K562 (cell line): ENCODE measurements around the gene KCNJ11. TPM values are rescaled to one million over a fixed set of nuclear protein-coding genes. Genes with fewer than 3 reads are reported as not detected.

ENCODE experiments used
- ATAC-seq: fragments of 200-7000 bp; cut with Tn5 transposase; 3 replicates; pipeline ENCODE4 v1.9.1; 2020; ENCODE audit warnings: moderate library complexity
- BruUV-seq: library from RNA; stranded (reverse); fragments of 400-500 nt; replicated peaks from 2 replicates; lab custom pipeline; 2021; lab: Mats Ljungman, UMichigan
- CTCF ChIA-PET: fragments of 300-600 bp; formaldehyde crosslinking; extraction: SDS; loops from one replicate; lab custom pipeline; 2021; ENCODE audit warnings: low intra/inter-chr PET ratio; lab: Yijun Ruan, JAX
- POLR2A ChIA-PET: fragments of 300-600, 350-650 bp; sonication (Branson Sonifier 250); formaldehyde crosslinking; extraction: SDS; loops from one replicate; lab custom pipeline; 2021; ENCODE audit warnings: antibody characterized with exemption, inconsistent platforms; lab: Yijun Ruan, JAX
- DNase-seq, 4 experiments: peaks; one replicate each; pipeline versions ENCODE4 v3.0.0 to v3.0.0-alpha.2; 2011 to 2018; ENCODE audit warnings: low spot score in 3 of 4, mixed read lengths in 3 of 4; ENCODE audit errors: extremely low read depth in 1 of 4
- FAIRE-seq: peaks from 2 replicates; lab custom pipeline; 2011; peaks lifted over from hg19 to GRCh38; lab: Jason Lieb, UNC
- H2AFZ ChIP-seq: 2 replicates; pipeline ENCODE4 v1.6.0; 2011; ENCODE audit warnings: low read depth, low read length, control low read depth, inconsistent platforms
- H3K27ac ChIP-seq: fragments of 200-600 bp; 3 replicates; pipeline ENCODE4 v1.8.0; 2011; ENCODE audit warnings: low read depth, mild to moderate bottlenecking, control low read depth, inconsistent platforms, low read length, moderate library complexity, mixed read lengths; ENCODE audit errors: extremely low read depth
- H3K27me3 ChIP-seq, 2 experiments: fragments of 300-600 bp in 1 of 2; 2 replicates in 1 of 2; 3 replicates in 1 of 2; pipeline versions ENCODE4 v1.6.0 to v1.8.0; 2011; ENCODE audit warnings: inconsistent platforms in 2 of 2, low read length in 2 of 2, mild to moderate bottlenecking in 1 of 2, mixed read lengths in 1 of 2, moderate library complexity in 1 of 2; ENCODE audit not compliant: control insufficient read depth in 2 of 2, insufficient read depth in 2 of 2
- H3K36me3 ChIP-seq: fragments of 300-600 bp; 3 replicates; pipeline ENCODE4 v1.8.0; 2011; ENCODE audit warnings: mild to moderate bottlenecking, low read length, inconsistent platforms; ENCODE audit not compliant: control insufficient read depth, insufficient read depth
- H3K4me1 ChIP-seq, 2 experiments: fragments of 200-600 bp in 1 of 2; replicated peaks in 1 of 2; 2 replicates in 1 of 2; 3 replicates in 1 of 2; pipeline versions ENCODE4 v1.5.1 to v1.8.0; 2011; ENCODE audit warnings: inconsistent platforms in 2 of 2, low read length in 2 of 2, mild to moderate bottlenecking in 1 of 2, mixed read lengths in 1 of 2, moderate library complexity in 1 of 2; ENCODE audit not compliant: control insufficient read depth in 2 of 2, insufficient read depth in 2 of 2
- H3K4me2 ChIP-seq: 2 replicates; pipeline ENCODE4 v1.6.1; 2011; ENCODE audit warnings: low read length, control low read depth, inconsistent platforms, mixed read lengths; ENCODE audit not compliant: insufficient read depth
- H3K4me3 ChIP-seq: fragments of 200-600 bp; sonication (generic), shearing (Covaris generic); 2 replicates; pipeline ENCODE4 v1.5.1; 2016; ENCODE audit warnings: control low read depth, inconsistent platforms
- H3K79me2 ChIP-seq: fragments of 200-600 bp; 3 replicates; pipeline ENCODE4 v1.8.0; 2011; ENCODE audit warnings: low read length, inconsistent platforms; ENCODE audit not compliant: control insufficient read depth, insufficient read depth
- H3K9ac ChIP-seq, 2 experiments: 2 replicates each; pipeline versions ENCODE4 v1.6.0 to v1.6.1; 2011; ENCODE audit warnings: low read depth in 2 of 2, low read length in 2 of 2, control low read depth in 1 of 2, inconsistent platforms in 1 of 2, mild to moderate bottlenecking in 1 of 2, mixed read lengths in 1 of 2; ENCODE audit not compliant: insufficient read depth in 1 of 2
- H3K9me1 ChIP-seq: one replicate; pipeline ENCODE4 v1.6.0; 2011; ENCODE audit warnings: inconsistent platforms, mild to moderate bottlenecking, low read length, moderate library complexity; ENCODE audit not compliant: control insufficient read depth, insufficient read depth
- H3K9me3 ChIP-seq: replicated peaks from 2 replicates; pipeline ENCODE4 v1.5.1; 2011; ENCODE audit warnings: low read depth, low read length, inconsistent platforms; ENCODE audit not compliant: control insufficient read depth, insufficient read depth
- H4K20me1 ChIP-seq: replicated peaks from 2 replicates; pipeline ENCODE4 v1.6.1; 2011; ENCODE audit warnings: low read length, inconsistent platforms, mixed read lengths; ENCODE audit not compliant: control insufficient read depth, insufficient read depth
- ATF1 ChIP-seq, 2 experiments: fragments of 450-650 bp in 1 of 2; IDR thresholded peaks; 2 replicates each; pipeline ENCODE4 v1.6.1; 2016; ENCODE audit warnings: missing compliant biosample characterization in 1 of 2, missing genetic modification characterization in 1 of 2
- CCNT2 ChIP-seq: IDR thresholded peaks from 2 replicates; pipeline ENCODE4 v1.6.1; 2011; ENCODE audit warnings: borderline replicate concordance, low read depth, mild to moderate bottlenecking, moderate library complexity, mixed read lengths, low read length; ENCODE audit not compliant: insufficient read length; ENCODE audit errors: extremely low read depth
- CTBP1 ChIP-seq: fragments of 450-650 bp; IDR thresholded peaks from 2 replicates; pipeline ENCODE4 v1.6.1; 2016; ENCODE audit warnings: borderline replicate concordance
- FOXA3 ChIP-seq, 2 experiments: fragments of 450-650 bp in 1 of 2; sonication (generic) in 1 of 2; formaldehyde crosslinking; IDR thresholded peaks in 1 of 2; conservative IDR thresholded peaks in 1 of 2; 2 replicates each; pipeline versions ENCODE4 v1.4.0 to v1.8.0; 2020 to 2022; ENCODE audit warnings: mild to moderate bottlenecking in 2 of 2, missing genetic modification reagents in 1 of 2
- POLR2G ChIP-seq: fragments of 200-400 bp; formaldehyde crosslinking; IDR thresholded peaks from 2 replicates; pipeline ENCODE4 v1.6.1; 2017; ENCODE audit warnings: low read depth, mild to moderate bottlenecking, antibody characterized with exemption, low read length, moderate library complexity
- RAD51 ChIP-seq: fragments of 450-650 bp; IDR thresholded peaks from 2 replicates; pipeline ENCODE4 v1.7.1; 2016; ENCODE audit warnings: low read depth, mild to moderate bottlenecking, borderline replicate concordance
- SP2 ChIP-seq: IDR thresholded peaks from 2 replicates; pipeline ENCODE4 v1.6.1; 2011; ENCODE audit warnings: mild to moderate bottlenecking, low read depth, low read length, moderate library complexity; ENCODE audit not compliant: poor library complexity, severe bottlenecking; ENCODE audit errors: extremely low read depth
- TEAD1 ChIP-seq, 2 experiments: fragments of 450-650 bp in 1 of 2; sonication (generic) in 1 of 2; formaldehyde crosslinking; IDR thresholded peaks; 2 replicates each; pipeline versions ENCODE4 v1.4.0 to v1.8.0; 2020 to 2022; ENCODE audit warnings: mild to moderate bottlenecking in 2 of 2, missing genetic modification reagents in 1 of 2
- WGBS: fragments of 100-300 bp; shearing (Covaris generic); methylation state at CpG from one replicate; pipeline ENCODE4 v1.1.6; 2016; ENCODE audit warnings: low coverage, mixed read lengths; ENCODE audit not compliant: insufficient coverage; ENCODE audit errors: missing lambda C conversion rate; 5-methylcytosine and 5-hydroxymethylcytosine counted together
- in situ Hi-C: fragments of 300-500 bp; cut with MboI; formaldehyde crosslinking; loops from 4 replicates; pipeline ENCODE4 v1.15.0; 2018; ENCODE audit warnings: inconsistent platforms, mixed read lengths
- intact Hi-C: fragments of 100-400 bp; cut with micrococcal nuclease; formaldehyde crosslinking; loops from 2 replicates; pipeline ENCODE4 v1.14.2; 2022
- polyA plus RNA-seq, 8 experiments: library from polyadenylated mRNA; depleted of rRNA in 4 of 8; stranded (reverse) in 5 of 8; unstranded in 3 of 8; fragments of >200 nt; fragmentation: Nextera tagmentation in 2 of 8; fragmentation: Illumina TruSeq in 1 of 8; extraction: Ambion mirVana in 2 of 8; extraction: Trizol in 1 of 8; gene quantifications; 2 replicates each; pipeline versions ENCODE4 v1.2.1 to v1.2.3, GENCODE V29; 2011 to 2014; ENCODE audit warnings: inconsistent platforms in 1 of 8, missing spikeins in 1 of 8
- total RNA-seq, 7 experiments: library from RNA; depleted of rRNA in 6 of 7; stranded (reverse); fragments of >200 nt in 6 of 7; fragmentation: Illumina TruSeq in 2 of 7; extraction: Trizol in 2 of 7; gene quantifications; 2 replicates each; pipeline versions ENCODE4 v1.2.1 to v1.2.3, GENCODE V29; 2011 to 2021; ENCODE audit warnings: low replicate concordance in 1 of 7
- TF ChIP-seq, protein P1 (sequence below), 2 experiments: IDR thresholded peaks; 2 replicates each; pipeline ENCODE4 v1.6.1; 2011; ENCODE audit warnings: borderline replicate concordance in 1 of 2, control low read depth in 1 of 2, low read depth in 1 of 2, low read length in 1 of 2, mild to moderate bottlenecking in 1 of 2, mixed read lengths in 1 of 2, moderate library complexity in 1 of 2; ENCODE audit not compliant: insufficient read depth in 1 of 2, insufficient read length in 1 of 2, poor library complexity in 1 of 2, severe bottlenecking in 1 of 2; ENCODE audit errors: extremely low read depth in 1 of 2
- TF ChIP-seq, protein P2 (sequence below): fragments of 250-450 bp; sonication (Bioruptor Pico); IDR thresholded peaks from 2 replicates; pipeline ENCODE4 v1.4.0; 2020
- TF ChIP-seq, protein P3 (sequence below): sonication (generic); formaldehyde crosslinking; IDR thresholded peaks from 2 replicates; pipeline ENCODE4 v1.8.0; 2022; ENCODE audit warnings: missing genetic modification reagents, mild to moderate bottlenecking, moderate library complexity, borderline replicate concordance

Gene KCNJ11
- total and polyA plus RNA-seq, 9 of the 15 experiments (the other 6 are each of a cell fraction or from before 2014, with no cell fraction given), result 0.54 to 3.7 (median 0.86) TPM; not detected in 2

DNA sequence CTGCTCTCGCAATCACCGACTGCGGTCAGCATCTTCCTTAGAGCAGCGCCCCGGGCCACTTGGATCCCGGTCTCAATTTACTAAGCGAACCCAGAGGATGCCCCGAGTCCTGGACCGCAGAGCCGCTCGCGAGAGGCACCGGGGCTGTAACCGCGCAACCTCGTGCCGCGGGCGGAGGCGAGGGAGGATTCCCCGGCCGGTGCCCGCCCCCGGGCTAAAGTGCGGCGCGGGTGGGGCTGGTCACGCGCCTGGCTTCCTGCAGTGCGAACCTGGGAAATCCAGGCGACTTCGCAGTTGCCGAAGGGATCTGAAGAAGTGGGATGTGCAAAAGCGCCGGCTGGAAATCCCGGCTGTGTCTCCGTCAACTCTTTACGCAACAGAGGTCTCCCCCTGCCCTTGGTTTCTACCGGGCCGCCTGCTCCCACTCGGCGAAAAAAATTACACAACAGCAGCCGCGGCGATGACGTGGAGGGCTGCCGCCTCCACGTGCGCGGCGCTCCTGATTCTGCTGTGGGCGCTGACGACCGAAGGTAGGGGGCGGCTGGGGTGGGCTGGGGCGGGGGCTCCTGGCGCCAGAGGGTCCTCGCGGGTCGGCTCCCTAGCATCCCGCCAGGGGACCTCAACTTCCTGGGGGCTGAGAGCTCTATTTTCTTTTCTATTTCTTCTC lies 36.8 kb downstream of the KCNJ11 start, which contains the start of gene NCR3LG1:
Gene NCR3LG1 (plus strand): TSS at position 291 of the 667 bp plus-strand sequence. CDS start 170 bp downstream, at position 461.
- Histone ChIP-seq H3K9me1 (no peaks in the 10 kb centered on the region), H3K27me3 (no peaks in the 10 kb centered on the region), H3K27ac (peak within 1 kb of the TSS; percentile 74), H3K4me2 (peak within 1 kb of the TSS; percentile 83), H3K4me1 (peaks cover 7 to 25% of the 10 kb centered on the region in 2 experiments; a peak in 4 of 5 replicates), H3K9ac (peak within 1 kb of the TSS; percentile 79 to 92), H3K4me3 (peak within 1 kb of the TSS; percentile 63), H3K9me3 (peaks cover 2% of the 10 kb centered on the region; the same call in 1 of the 2 replicates), H3K79me2 (peaks cover 41% of the 10 kb centered on the region), H3K36me3 (peaks cover 10% of the 10 kb centered on the region; the same call in 2 of the 3 replicates), H4K20me1 (no peaks in the 10 kb centered on the region), H2AFZ (peak within 1 kb of the TSS; percentile 88)
- peak; percentile 69 to 77 (median 75) for DNase-seq
- POLR2A ChIA-PET, result interaction anchor here (1.3 kb wide), 1 partner anchor 122 kb away, joined by 3 read pairs; no protein-coding TSS in a partner anchor
- WGBS, result under 1% methylated on average over 42 of the region's 61 CpGs
- no peak for FAIRE-seq
- peak; percentile 69 for ATAC-seq
- in situ Hi-C loops, result no loop called here
- CTCF ChIA-PET, result no interaction called here
- intact Hi-C loops, result loop anchor here (2.0 kb wide), 2 partner anchors 75 to 121 kb away; partner anchors contain the start of gene NUCB2
- BruUV-seq, result no TSS peak
- peak; percentile 49; the same call in 1 of the 2 replicates for TF ChIP-seq RAD51
- TF ChIP-seq, protein P1, sequence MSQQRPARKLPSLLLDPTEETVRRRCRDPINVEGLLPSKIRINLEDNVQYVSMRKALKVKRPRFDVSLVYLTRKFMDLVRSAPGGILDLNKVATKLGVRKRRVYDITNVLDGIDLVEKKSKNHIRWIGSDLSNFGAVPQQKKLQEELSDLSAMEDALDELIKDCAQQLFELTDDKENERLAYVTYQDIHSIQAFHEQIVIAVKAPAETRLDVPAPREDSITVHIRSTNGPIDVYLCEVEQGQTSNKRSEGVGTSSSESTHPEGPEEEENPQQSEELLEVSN (IDR thresholded peaks at IDR 0.05; ENCODE audit: borderline replicate concordance in 1 of 2, extremely low read depth in 1 of 2, insufficient read depth in 1 of 2, insufficient read length in 1 of 2, low read depth in 1 of 2, low read length in 1 of 2, poor library complexity in 1 of 2, severe bottlenecking in 1 of 2), result peak; percentile 84 to 97
- TF ChIP-seq FOXA3 (CRISPR knock-in tag; conservative IDR thresholded peaks at IDR 0.05 in 1 of 2, IDR thresholded peaks at IDR 0.05 in 1 of 2), result no peak
- TF ChIP-seq CTBP1, result peak; percentile 81
- peak; percentile 53 for TF ChIP-seq ATF1 (CRISPR knock-in tag; IDR thresholded peaks at IDR 0.05)
- peak; percentile 84 for TF ChIP-seq ATF1 (tag; IDR thresholded peaks at IDR 0.05)
- TF ChIP-seq, protein P2, sequence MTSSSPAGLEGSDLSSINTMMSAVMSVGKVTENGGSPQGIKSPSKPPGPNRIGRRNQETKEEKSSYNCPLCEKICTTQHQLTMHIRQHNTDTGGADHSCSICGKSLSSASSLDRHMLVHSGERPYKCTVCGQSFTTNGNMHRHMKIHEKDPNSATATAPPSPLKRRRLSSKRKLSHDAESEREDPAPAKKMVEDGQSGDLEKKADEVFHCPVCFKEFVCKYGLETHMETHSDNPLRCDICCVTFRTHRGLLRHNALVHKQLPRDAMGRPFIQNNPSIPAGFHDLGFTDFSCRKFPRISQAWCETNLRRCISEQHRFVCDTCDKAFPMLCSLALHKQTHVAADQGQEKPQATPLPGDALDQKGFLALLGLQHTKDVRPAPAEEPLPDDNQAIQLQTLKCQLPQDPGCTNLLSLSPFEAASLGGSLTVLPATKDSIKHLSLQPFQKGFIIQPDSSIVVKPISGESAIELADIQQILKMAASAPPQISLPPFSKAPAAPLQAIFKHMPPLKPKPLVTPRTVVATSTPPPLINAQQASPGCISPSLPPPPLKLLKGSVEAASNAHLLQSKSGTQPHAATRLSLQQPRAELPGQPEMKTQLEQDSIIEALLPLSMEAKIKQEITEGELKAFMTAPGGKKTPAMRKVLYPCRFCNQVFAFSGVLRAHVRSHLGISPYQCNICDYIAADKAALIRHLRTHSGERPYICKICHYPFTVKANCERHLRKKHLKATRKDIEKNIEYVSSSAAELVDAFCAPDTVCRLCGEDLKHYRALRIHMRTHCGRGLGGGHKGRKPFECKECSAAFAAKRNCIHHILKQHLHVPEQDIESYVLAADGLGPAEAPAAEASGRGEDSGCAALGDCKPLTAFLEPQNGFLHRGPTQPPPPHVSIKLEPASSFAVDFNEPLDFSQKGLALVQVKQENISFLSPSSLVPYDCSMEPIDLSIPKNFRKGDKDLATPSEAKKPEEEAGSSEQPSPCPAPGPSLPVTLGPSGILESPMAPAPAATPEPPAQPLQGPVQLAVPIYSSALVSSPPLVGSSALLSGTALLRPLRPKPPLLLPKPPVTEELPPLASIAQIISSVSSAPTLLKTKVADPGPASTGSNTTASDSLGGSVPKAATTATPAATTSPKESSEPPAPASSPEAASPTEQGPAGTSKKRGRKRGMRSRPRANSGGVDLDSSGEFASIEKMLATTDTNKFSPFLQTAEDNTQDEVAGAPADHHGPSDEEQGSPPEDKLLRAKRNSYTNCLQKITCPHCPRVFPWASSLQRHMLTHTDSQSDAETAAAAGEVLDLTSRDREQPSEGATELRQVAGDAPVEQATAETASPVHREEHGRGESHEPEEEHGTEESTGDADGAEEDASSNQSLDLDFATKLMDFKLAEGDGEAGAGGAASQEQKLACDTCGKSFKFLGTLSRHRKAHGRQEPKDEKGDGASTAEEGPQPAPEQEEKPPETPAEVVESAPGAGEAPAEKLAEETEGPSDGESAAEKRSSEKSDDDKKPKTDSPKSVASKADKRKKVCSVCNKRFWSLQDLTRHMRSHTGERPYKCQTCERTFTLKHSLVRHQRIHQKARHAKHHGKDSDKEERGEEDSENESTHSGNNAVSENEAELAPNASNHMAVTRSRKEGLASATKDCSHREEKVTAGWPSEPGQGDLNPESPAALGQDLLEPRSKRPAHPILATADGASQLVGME (CRISPR knock-in tag), result 0 out of 2 replicates have a peak, but pooled peaks have one; percentile 69
- TF ChIP-seq, protein P3, sequence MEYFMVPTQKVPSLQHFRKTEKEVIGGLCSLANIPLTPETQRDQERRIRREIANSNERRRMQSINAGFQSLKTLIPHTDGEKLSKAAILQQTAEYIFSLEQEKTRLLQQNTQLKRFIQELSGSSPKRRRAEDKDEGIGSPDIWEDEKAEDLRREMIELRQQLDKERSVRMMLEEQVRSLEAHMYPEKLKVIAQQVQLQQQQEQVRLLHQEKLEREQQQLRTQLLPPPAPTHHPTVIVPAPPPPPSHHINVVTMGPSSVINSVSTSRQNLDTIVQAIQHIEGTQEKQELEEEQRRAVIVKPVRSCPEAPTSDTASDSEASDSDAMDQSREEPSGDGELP (CRISPR knock-in tag), result peak; percentile 65
- TF ChIP-seq SP2, result no peak
- TF ChIP-seq POLR2G, result peak; percentile 83
- peak in 1 of 2 experiments; percentile 81; a peak in 1 of 4 replicates for TF ChIP-seq TEAD1 (CRISPR knock-in tag; IDR thresholded peaks at IDR 0.05)
- TF ChIP-seq CCNT2, result peak; percentile 82
